HG02852 (cell line): ENCODE measurements around the gene GLA.

ENCODE experiments used
- ATAC-seq: cut with Tn5 transposase; IDR thresholded peaks from one replicate; pipeline ENCODE4 v1.9.1; 2021; ENCODE audit warnings: mild to moderate bottlenecking, moderate library complexity; ENCODE audit not compliant: unreplicated experiment

GLA gene

DNA sequence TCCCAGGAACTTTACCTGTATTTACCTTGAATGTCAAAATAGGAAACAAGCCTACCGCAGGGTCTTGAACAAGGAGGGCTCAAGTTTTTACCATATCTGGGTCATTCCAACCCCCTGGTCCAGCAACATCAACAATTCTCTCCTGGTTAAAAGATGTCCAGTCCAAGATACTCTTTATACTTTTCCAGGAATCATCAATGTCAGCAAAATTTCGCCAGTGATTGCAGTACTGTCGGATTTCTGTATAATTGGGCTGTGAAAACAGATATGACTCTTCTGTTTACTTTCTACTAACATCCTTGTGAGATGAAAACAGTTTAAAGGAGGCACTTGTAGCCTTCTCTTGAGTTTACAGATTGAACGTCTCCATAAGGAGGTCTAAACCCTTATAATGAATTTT is 9.0 kb downstream of the GLA start:
- no peak for ATAC-seq

DNA sequence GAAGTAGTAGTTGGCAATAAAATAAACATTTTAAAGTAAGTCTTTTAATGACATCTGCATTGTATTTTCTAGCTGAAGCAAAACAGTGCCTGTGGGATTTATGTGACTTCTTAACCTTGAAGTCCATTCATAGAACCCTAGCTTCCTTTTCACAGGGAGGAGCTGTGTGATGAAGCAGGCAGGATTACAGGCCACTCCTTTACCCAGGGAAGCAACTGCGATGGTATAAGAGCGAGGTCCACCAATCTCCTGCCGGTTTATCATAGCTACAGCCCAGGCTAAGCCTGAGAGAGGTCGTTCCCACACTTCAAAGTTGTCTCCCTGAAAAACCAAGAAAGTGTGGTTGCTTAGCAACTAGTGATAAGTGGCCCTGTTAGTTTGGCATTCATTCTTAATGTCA is 9.9 kb downstream of the GLA start:
- no peak for ATAC-seq

DNA sequence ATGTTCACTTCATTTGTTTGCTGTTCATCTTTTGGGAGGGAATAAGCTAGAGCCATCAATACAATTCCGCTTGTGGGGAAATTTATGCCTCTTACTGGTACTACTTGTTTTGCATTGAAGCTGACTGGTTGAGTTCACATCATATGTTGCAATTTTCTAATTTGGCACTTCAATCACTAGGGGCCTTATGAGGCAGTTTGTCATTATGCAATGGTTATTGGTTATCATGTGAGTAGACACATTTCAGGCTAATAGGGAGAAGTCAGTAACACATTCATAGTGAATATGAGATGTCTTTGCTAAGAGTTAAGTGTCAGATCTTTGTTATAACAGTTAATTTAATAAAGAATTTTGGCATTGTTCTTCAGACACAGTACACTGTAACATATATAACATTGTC is 11.9 kb downstream of the GLA start:
- ATAC-seq, result no peak

DNA sequence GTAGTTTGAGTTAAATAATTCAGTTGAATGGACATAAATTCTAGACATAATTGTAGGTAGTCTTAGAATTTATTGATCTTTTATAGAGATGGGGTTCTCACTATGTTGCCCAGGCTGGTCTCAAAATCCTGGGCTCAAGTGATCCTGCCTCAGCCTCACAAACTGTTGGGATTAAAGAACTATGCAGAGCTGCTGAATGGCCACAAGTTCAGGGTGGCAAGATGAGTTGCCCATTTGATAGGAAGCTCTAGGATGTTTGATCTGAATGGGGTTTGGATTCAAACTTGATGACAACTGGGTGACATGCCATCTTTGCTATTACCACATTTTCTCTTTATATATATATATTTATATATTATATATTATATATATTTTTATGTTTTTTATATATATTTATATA is 13.4 kb downstream of the GLA start:
- ATAC-seq, result no peak

DNA sequence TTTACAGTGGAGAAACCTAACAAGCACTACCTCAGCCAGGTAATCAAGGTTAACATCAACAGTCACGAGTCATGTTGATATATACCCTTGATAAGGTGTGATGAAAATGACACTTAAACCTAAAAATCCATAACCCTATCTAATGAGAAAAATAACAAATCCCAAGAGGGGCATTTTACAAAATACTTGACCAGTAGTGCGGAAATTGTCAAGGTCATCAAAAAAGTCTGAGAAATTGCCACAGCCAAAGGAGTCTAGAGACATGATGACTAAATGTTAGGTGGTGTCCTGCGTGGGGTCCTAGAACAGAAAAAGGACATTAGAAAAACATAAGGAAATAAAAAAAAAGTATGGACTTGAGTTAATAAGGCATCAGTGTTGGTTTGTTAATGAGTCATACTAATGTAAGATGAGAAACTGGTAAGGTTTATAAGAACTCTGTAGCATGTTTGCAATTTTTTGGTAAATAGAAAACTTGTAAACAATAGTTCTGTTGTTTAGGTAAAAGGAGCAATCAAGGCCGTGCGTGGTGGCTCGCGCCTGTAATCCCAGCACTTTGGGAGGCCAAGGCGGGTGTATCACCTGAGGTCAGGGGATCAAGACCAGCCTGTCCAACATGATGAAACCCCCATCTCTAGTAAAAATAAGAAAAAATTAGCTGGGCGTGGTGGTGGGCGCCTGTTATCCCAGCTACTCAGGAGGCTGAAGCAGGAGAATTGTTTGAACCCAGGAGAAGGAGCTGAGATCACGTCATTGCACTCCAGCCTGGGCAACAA is 14.0 kb downstream of the GLA start:
- no peak for ATAC-seq

DNA sequence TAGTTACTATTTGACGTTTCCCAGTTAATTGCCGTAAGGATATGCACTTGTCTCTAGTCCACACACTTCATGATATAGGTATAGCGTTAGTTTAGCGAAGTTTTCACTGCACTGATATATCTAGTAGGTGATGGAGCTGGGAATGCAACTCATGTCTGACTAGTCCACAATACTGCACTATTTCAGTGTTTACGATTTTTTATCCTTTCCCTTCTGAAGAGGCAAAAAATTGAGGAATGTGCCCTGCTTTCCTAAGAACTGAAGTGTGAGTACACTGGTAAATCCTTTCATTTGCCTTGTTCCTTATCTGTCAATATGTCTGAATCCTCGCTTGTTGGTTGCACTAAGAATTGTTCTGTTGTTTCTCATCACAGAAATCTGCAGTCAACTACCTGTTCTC is 15.9 kb downstream of the GLA start:
- ATAC-seq, result no peak

DNA sequence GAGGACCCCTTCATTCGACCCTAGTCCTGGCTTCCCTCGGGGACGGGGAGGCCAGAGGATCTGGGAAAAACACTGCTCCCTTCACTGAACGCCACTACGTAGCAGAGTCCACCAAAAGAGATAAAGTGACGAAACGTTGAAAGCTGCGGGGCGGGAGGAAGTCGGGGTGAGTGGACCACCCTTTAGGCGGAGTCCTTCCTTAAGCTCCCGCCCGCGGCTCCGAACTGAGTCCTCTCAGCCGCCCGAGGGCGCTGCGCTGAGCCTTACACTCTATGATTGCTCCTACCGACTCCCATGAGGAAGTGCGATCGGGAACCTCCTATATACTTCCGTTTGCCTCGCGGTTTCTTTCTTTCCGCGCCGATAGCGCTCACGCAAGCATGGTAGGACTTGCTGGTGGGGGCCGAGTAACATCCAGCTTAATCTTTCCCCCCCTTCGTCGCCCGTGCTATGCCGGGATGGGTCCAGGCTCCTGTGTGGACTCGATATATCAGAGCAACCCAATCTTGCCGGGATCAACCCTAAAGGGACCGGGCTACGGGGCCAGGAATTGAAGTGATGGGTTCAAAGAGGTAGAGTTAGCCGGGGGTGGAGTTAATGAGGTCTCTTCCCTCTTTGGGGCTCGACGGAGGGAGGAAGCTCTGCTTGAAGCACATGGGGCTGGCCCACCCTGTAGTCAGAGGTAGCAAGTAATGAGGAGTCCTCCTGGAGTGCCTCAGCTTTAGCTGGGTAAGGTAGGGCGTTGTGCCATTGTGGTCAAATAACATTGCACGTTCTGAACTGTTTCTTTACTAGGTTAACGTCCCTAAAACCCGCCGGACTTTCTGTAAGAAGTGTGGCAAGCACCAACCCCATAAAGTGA is 16.8 kb downstream of the GLA start, which contains the start of gene RPL36A:
TSS of gene RPL36A (plus strand) at position 348 of the 862 bp plus-strand sequence. CDS start at position 381, 33 bp downstream.
- ATAC-seq, result peak; percentile 78

DNA sequence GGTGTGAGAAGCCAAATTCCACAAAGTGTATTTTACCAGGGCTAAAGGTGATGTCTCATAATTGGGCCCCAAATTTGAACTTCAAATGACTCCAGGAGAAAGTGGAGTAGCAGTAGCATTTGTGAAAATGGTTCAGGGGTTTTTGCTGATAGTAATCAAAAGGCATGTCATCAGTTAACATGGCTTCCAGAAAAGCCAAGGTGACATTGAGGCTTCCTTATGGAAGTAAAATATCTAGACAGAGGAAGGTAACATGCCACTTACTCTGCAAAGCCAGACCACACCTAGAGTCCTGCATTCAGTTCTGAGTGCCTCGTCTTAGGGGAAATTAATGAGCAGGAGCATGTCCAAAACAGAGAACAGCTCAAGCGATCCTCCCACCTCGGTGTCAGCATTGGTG is 19.1 kb downstream of the GLA start:
- no peak for ATAC-seq

DNA sequence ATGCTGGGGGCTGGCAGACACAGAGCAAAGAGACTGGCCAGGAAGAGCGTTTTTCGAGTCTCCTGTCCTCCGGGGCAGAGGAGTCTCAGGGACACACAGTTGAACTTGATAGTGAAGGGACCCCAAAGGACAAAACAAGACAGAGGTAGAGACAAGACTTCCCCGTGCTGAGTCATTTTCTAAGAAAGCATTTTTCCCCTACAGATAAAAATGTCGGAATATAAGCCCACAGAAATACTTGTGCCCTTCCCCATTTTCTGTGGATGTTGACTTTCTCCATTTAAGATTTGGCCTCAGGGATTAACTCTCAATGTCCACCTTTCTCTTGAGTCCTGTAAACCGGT is 21.2 kb downstream of the GLA start:
- ATAC-seq, result no peak

DNA sequence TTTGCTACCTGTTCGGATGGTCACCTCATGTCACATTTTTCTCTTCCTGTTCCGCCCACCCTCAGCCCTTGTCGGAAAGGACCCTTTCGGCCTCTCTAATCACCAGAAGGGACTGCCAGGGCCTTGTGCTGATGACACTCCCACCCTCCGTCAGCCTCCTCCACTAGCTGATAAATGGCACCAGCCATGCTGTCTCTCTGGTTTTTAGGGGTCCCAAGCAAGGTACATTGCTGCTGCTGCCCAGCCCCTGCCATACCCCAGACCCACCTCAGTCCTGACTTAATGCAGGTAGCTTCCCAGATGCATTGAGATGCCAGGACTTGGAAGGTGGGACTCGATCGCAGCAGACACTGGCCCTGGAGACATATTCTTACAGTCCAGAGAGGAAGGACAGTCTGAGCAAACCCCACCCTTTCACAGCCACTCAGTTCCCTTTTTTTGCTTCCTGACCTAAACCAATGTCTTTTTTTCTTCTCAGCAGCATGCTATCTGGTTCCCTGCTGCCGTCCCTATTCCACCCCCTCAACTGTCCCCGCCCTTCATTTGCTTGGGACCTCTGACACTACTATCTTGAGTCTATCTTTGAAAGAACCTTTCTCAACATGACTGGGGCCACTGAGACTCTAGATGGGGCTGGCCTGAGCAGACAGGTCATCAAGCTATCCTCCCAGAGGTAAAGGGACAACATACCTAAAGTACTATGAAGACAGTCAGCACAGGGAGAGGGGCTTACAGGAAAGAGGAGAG is 21.8 kb downstream of the GLA start, which contains the start of gene BTK:
TSS of gene BTK (minus strand) at position 397 of the 747 bp plus-strand sequence. CDS start 10,907 bp downstream, outside the sequence.
- ATAC-seq, result peak; percentile 64

DNA sequence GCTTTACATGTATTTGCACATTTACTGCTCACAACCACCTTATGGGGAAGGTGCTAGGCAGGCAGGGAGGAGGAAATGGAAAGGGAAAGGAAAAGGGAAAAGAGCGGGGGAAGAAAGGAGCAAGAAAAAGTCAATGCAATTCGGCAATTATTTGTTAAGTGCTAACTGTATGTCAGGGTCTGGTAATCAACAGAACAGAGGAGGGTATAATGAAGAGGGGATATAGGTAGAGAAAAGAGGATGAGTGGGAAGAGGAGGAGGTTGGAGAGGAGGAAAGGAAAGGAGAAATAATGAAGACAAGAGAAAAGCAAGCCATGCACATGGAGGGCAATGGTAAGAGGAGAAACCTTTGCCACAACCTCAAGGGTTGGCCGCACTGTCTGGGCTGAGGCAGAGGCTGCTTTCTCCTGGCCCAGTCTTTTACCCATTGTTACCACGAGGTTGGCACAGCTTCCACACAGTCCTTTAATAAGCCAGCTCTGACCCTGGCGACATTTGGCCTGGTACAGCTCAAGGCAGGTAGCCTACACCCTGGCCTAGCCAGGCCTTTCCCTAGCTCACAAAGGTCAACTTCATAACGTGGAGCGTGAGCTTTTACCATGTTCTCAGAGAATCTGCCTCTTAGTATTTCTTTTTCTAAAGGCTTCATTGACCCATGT is 22.6 kb downstream of the GLA start:
- ATAC-seq, result no peak

DNA sequence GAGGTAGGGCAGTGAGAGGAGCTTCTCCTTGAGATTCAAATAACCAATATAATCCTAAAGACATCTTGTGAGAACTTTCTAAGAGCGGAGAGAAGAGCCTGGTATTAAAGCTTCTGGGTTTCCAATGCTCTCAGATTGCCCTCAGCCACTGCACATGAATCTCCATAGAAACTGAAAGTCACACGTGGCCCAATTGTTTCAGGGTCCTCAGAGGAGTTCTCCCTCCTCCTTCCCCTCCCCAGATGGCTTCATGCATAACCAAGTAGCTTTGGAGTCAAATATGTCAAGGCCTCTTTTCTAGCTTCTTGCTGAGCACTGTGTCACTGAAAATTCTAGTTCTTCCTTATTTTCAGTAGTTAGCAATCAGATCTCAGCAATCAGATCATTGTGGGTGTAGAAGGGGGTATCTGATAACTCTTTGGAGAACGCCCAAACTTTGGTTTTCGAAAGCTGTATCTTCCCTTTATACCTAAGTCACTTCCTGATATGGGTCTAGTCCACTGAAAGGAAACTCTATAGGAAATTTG is 24.0 kb downstream of the GLA start:
- peak; percentile 75 for ATAC-seq

DNA sequence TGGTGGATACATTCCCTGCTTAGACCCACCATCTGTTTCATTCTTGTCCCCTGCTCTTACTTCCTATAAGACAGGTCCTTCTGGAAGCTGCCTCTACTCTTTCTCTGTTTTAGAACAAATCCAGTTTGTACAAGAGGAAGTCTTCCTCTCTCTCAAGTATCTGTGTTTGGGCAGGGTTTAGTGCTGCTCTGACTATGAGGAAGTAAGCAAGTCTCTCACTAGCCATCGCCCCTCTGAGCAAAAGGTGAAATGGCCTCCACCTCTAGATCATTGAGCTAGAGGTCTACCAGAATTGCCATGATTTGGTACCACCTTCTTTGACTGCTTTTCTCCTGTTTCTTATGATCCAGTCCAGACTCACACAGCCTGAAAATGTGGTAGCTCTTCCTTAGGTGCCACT is 30.2 kb downstream of the GLA start:
- ATAC-seq, result no peak

DNA sequence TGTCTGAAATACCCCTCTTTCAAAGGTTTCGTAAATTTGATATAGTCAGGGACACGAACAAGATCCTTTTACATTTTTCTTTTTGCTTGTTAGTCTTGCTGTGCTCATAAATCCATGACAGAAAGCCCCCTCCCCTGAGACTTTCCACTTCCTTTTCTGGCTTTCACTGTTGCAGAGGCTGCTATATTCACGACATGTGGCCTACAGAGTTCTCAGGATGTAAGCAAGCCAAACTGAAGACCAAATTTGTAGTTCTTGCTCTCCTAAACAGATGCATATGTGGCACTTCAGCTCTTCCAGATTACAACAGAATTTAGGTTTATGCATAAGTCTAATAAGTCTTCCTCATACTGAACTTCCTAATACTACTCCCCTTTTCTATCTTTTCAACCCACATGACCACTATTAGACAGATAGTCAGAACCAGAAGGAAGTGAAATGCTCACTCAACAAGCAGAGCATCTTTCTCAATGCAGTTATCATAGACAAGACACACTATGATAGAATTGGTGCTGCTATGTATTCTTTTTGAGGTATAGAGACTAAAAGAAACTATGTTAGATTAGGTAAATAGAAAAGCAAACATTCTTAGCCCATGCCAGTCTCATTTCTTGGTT is 36.7 kb downstream of the GLA start:
- peak; percentile 78 for ATAC-seq

DNA sequence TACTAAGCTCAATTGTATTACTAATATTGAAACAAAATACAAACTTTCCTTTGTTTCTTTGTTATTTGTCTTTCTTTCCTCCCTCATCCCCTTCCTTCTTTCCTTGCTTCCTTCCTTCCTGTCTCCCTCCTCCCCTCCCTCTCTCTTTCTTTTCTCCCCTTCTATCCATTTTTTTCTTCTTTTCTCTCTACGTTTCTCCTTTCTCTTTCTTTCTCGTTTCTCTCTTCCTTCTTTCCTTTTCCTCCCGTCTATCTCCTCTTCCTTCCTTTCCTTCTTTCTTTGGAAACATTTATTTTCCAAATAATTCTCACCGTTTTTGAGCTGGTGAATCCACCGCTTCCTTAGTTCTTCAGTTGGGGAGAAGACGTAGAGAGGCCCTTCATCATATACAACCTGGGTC is 38.0 kb downstream of the GLA start:
- no peak for ATAC-seq

DNA sequence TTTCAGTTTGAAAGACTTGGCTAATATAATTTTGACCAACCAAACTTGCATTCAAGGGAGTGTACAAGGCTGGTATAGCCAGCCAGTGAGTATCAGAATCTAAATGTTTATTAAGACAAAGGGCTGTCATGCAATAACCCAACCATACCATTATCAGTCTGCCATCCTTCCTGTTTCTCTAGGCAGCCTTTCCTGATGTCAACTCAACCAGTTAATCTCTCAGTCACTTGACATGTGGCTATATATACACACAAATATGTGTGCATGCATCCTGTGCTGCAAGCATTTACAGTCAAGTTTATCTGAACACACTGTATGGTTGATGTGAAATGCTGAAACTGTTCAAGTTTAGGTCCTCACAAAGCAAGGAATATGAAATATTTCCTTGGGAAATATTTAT is 38.9 kb downstream of the GLA start:
- no peak for ATAC-seq

DNA sequence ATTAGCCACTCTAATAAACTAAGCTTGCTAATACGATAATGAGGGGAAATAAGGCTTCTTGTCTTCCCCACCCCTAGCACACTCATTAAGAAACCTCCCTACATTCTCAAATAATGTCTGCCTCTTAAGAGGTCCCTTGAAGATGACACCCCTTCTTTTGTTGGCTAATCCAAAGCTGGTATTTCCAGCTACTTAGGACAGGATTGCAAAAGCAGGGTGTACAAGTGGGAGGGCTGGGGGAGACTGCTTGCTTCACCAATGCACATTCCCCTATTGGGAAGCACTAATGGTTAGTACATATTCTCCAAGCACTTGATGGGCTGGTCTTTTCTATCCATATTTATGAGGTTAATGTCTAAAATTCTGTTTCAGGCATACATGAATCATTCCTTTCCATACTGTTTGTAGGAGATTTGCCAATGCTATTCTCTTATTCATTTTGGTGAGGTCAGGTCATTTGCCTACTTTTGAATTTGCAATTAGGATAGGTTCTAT is 42.4 kb downstream of the GLA start:
- no peak for ATAC-seq

DNA sequence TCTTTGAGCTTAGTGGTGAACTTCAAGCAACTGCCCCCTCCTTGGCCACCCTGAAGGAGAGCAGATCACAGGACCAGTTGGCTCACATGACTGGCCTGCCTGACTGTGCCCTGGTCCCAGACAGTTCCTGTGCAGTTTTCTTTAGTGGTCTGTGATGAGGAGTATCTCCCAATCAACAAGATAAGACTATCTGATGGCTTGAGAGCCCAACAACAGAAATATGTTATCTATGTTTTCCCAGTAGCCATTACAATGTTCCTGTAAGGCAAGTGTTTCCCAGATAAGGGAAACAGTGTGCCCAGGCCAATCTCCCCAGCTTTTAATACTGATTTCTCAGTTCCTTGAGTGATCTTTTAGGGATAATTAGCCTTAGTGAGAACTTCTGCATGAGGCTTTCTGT is 45.0 kb downstream of the GLA start:
- no peak for ATAC-seq

DNA sequence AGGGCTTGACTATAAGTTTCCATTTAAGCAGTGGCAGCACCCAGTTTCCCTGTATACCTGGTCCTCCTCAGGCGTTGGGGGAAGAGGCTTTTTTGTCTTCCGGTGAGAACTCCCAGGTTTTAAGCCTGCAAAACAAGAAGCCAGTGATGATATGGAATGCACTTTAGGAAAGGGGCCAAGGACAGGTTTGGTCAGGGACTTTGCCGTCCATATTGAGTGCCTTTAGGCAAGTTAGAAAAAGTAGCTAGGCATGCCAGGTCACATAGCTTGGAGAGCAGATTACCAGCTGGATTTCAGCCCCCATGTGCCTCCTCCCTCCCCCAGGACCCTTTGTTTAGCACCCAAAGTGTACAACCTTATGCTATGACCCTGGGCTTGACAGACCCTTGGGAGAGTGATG is 45.6 kb downstream of the GLA start:
- ATAC-seq, result no peak

DNA sequence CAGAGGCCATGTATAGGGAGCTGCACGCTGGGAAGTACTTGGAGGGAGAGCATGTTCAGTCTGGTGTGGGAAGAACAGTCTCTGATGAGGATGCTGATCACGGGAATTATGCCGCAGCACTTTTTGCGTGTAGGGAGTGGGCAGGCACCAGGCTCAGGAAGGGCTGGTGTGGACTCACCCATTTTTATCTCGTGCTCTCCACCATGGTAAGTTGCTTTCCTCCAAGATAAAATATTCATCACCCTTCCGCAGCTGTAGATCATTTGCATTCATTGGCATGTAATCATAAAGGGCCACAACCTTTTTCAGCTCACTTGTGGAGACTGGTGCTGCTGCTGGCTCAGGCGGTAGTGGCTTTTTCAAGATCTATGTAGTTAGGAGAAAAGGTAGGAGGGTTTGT is 47.3 kb downstream of the GLA start:
- no peak for ATAC-seq
